Duodenal mucosa (tissue), 2 donors: ENCODE measurements around the gene HTRA1.

ENCODE experiments used
- H3K27ac ChIP-seq: one replicate; pipeline ENCODE4 v1.7.0; 2013; ENCODE audit warnings: low read depth, low read length
- H3K27me3 ChIP-seq, 2 donors: one replicate each; pipeline ENCODE4 v1.7.0; 2013; ENCODE audit warnings: low read length in 2 of 2, control low read depth in 1 of 2; ENCODE audit not compliant: insufficient read depth in 2 of 2, control insufficient read depth in 1 of 2
- H3K36me3 ChIP-seq, 2 donors: one replicate each; pipeline ENCODE4 v1.7.0; 2013; ENCODE audit warnings: low read length in 2 of 2, control low read depth in 1 of 2; ENCODE audit not compliant: insufficient read depth in 2 of 2, control insufficient read depth in 1 of 2
- H3K4me1 ChIP-seq, 2 donors: one replicate each; pipeline ENCODE4 v1.7.0; 2013; ENCODE audit warnings: low read length in 2 of 2, control low read depth in 1 of 2; ENCODE audit not compliant: insufficient read depth in 2 of 2, control insufficient read depth in 1 of 2
- H3K4me3 ChIP-seq, 2 donors: one replicate each; pipeline ENCODE4 v1.7.0; 2013; ENCODE audit warnings: low read length in 2 of 2, low read depth in 1 of 2
- H3K9ac ChIP-seq, 2 donors: one replicate each; pipeline ENCODE4 v1.7.0; 2013; ENCODE audit warnings: low read length in 2 of 2, low read depth in 1 of 2
- H3K9me3 ChIP-seq, 2 donors: one replicate each; pipeline ENCODE4 v1.7.0; 2013; ENCODE audit warnings: low read length in 2 of 2, control low read depth in 1 of 2; ENCODE audit not compliant: control insufficient read depth in 1 of 2

Gene HTRA1

GRCh38 chr10:122426829-122427228, 34.5 kb upstream of the HTRA1 start:
- Histone ChIP-seq H3K4me1 (no peaks in the 10 kb centered on the region), H3K36me3 (peaks cover 3 to 16% of the 10 kb centered on the region in 2 donors), H3K4me3 (no peak overlapping the region), H3K9ac (no peak overlapping the region), H3K27me3 (no peaks in the 10 kb centered on the region), H3K27ac (no peak overlapping the region), H3K9me3 (no peaks in the 10 kb centered on the region)

DNA sequence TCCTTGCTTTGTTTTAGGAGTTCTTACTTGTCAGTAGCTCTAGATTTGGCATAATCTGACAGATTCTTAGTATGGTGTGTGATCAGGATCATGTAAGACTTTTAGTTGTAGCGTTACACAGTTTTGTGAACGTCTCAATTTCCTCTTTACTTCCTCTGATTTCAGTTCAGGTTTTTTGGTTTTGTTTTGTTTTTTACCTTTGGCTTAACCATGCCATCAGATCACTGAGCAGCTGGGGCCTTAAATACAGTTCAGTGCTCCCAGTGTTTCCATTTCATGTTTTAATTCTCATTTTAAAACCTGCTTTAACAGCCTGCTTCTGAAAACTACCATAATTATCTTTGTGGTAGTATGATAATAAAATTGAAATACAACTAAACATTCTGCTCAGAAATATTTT, 34.1 kb upstream of the HTRA1 start:
- Histone ChIP-seq H3K36me3 (peaks cover 3 to 16% of the 10 kb centered on the region in 2 donors), H3K4me1 (no peaks in the 10 kb centered on the region), H3K4me3 (no peak overlapping the region), H3K9me3 (no peaks in the 10 kb centered on the region), H3K27ac (no peak overlapping the region), H3K27me3 (no peaks in the 10 kb centered on the region), H3K9ac (no peak overlapping the region)

GRCh38 chr10:122435212-122435827, 26.0 kb upstream of the HTRA1 start:
- Histone ChIP-seq H3K4me3 (no peak overlapping the region), H3K9ac (no peak overlapping the region), H3K36me3 (peaks cover 0 to 8% of the 10 kb centered on the region in 2 donors), H3K27ac (no peak overlapping the region), H3K27me3 (no peaks in the 10 kb centered on the region), H3K9me3 (no peaks in the 10 kb centered on the region), H3K4me1 (no peaks in the 10 kb centered on the region)

DNA sequence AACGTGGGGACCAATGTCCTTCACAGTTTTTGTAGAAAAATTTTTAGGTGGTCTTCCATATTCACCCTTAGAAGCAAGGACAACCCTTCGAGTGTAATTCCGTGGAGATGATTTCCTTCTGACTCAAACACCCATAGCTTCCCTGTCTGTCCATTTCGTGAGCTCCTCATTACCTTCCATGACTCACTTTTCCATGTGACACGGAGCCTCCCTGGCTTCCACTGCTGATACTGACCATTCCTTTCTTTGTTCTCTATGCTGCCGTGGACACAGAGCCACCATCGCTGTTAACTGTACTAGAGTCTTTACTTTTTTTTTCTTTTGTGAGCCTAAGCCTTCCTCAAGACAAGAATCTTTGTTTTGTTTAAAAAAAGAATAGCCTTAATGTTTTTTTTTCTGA, 19.4 kb upstream of the HTRA1 start:
- H3K4me3 ChIP-seq: no peak overlapping the region
- H3K27me3 ChIP-seq: no peaks in the 10 kb centered on the region
- H3K4me1 ChIP-seq: no peaks in the 10 kb centered on the region
- no peaks in the 10 kb centered on the region for H3K36me3 ChIP-seq
- H3K9ac ChIP-seq: no peak overlapping the region
- H3K9me3 ChIP-seq: no peaks in the 10 kb centered on the region
- no peak overlapping the region for H3K27ac ChIP-seq

- Histone ChIP-seq H3K4me1 (peaks cover 8 to 14% of the 10 kb centered on the region in 2 donors), H3K9me3 (no peaks in the 10 kb centered on the region), H3K27me3 (no peaks in the 10 kb centered on the region), H3K4me3 (no peak overlapping the region), H3K27ac (no peak overlapping the region), H3K36me3 (no peaks in the 10 kb centered on the region), H3K9ac (no peak overlapping the region)
These were observed 15.9 kb upstream of the HTRA1 start for GRCh38 chr10:122445469-122445868.

- Histone ChIP-seq H3K27me3 (no peaks in the 10 kb centered on the region), H3K4me3 (no peak overlapping the region), H3K9ac (no peak overlapping the region), H3K4me1 (peaks cover 8 to 14% of the 10 kb centered on the region in 2 donors), H3K36me3 (no peaks in the 10 kb centered on the region), H3K9me3 (no peaks in the 10 kb centered on the region), H3K27ac (no peak overlapping the region)
These were observed 15.4 kb upstream of the HTRA1 start for GRCh38 chr10:122445904-122446303.

DNA sequence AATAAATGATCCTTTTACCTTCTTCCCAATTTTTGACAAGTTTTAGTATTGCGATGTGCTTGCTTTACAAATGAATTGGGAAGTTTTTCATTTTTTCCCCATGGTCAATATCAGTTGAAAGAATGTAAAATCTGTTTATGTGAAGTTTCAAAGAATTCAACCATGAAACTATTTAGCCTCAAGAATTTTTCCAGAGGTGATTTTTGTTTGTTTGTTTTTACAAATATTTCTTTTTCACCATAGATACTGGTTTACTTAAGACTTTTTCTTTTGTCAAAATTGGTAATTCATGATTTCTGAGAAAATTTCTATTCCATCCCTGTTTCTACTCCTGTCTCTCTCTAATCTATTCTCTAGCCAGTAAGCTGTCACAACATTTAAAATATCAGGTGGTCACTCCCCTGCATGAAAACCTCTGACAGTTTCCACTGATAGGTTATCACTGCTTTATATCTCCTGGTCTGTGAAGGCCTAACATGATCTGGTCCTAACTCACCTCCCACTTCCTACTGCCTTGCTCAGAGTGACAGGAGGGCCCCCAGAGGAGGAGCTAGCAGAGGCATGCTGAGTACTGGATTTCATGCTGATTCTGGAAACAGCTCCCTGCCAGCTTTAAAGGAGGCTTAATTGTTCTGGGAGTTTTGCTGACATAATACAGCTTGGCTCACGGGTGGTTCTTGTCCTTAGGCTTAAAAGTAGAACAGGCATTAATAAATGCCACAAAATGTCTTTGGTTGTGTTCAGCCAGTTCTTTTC, 14.5 kb upstream of the HTRA1 start:
- H3K27ac ChIP-seq: no peak overlapping the region
- no peak overlapping the region for H3K9ac ChIP-seq
- no peaks in the 10 kb centered on the region for H3K27me3 ChIP-seq
- H3K36me3 ChIP-seq: no peaks in the 10 kb centered on the region
- no peaks in the 10 kb centered on the region for H3K9me3 ChIP-seq
- H3K4me1 ChIP-seq: peaks cover 8 to 14% of the 10 kb centered on the region in 2 donors
- H3K4me3 ChIP-seq: no peak overlapping the region

DNA sequence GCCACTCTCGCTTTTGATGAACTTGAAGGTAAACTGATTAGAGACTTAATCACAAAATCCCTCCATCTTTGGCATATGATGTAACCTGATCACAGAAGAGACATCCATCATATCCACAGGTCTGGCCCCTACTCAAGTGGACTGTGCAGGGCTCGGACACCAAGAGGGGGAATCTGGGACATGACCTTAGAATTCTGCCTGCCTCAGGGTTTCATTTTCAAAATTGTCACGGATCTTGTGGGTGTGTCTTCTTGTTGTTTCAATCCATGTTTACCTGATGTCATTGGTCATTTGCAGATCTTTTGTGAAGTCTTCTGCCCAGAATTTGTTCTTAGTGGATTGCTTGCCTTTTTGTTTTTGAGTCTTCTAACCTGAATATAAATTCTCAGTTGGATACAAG, 12.8 kb upstream of the HTRA1 start:
- Histone ChIP-seq H3K36me3 (no peaks in the 10 kb centered on the region), H3K27me3 (no peaks in the 10 kb centered on the region), H3K9me3 (no peaks in the 10 kb centered on the region), H3K4me3 (no peak overlapping the region), H3K9ac (no peak overlapping the region), H3K4me1 (peaks cover 8 to 14% of the 10 kb centered on the region in 2 donors), H3K27ac (no peak overlapping the region)

DNA sequence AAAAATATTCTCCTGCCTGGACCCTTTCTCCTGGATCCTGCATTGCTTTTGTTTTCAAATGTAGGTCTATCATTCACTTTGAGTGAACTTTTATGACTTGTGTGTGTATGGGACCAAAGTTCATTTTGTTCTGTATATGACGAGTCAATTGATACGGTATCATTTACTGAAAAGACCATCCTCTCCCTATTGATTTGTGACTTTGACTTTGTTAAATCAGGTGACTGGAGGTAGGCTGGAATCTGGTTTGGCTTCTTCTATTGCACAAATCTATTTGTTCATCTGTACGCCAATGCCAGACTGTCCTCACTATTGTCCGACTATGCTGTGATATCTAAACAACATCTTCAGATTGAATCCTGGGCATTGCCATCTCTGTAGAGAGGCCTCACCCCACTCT, 12.2 kb upstream of the HTRA1 start:
- Histone ChIP-seq H3K4me3 (no peak overlapping the region), H3K36me3 (no peaks in the 10 kb centered on the region), H3K9me3 (no peaks in the 10 kb centered on the region), H3K4me1 (peaks cover 8 to 14% of the 10 kb centered on the region in 2 donors), H3K27ac (no peak overlapping the region), H3K9ac (no peak overlapping the region), H3K27me3 (no peaks in the 10 kb centered on the region)

- Histone ChIP-seq H3K9me3 (no peaks in the 10 kb centered on the region), H3K9ac (no peak overlapping the region), H3K27me3 (no peaks in the 10 kb centered on the region), H3K36me3 (no peaks in the 10 kb centered on the region), H3K4me3 (no peak overlapping the region), H3K4me1 (peaks cover 8 to 14% of the 10 kb centered on the region in 2 donors), H3K27ac (no peak overlapping the region)
These were observed 10.9 kb upstream of the HTRA1 start for GRCh38 chr10:122450353-122450990.
